HCT116 (cell line): ENCODE results near the gene VPS11. TPM values are rescaled to one million over a fixed set of nuclear protein-coding genes. Genes with fewer than 3 reads are reported as not detected.

ENCODE experiments used
- ATAC-seq: fragments of 200-7000 bp; cut with Tn5 transposase; 2 replicates; pipeline ENCODE4 v1.9.1; 2020; ENCODE audit warnings: mild to moderate bottlenecking, moderate library complexity
- BruUV-seq: library from RNA; stranded (reverse); fragments of 400-500 nt; replicated peaks from 2 replicates; lab custom pipeline; 2021; lab: Mats Ljungman, UMichigan
- CTCF ChIA-PET: fragments of 300-600 bp; sonication (Branson Sonifier 250); formaldehyde crosslinking; loops from one replicate; lab custom pipeline; 2021; ENCODE audit warnings: antibody characterized with exemption; lab: Charles Lee
- POLR2A ChIA-PET: fragments of 300-600, 350-600 bp; sonication (Branson Sonifier 250); formaldehyde crosslinking; loops from one replicate; lab custom pipeline; 2021; ENCODE audit warnings: antibody characterized with exemption; lab: Charles Lee
- RAD21 ChIA-PET, 2 experiments: fragments of 300-600 bp; sonication (Branson Sonifier 250); formaldehyde crosslinking; loops; one replicate each; lab custom pipeline; 2023; ENCODE audit warnings: low total read pairs in 2 of 2; ENCODE audit not compliant: uncharacterized antibody in 2 of 2, unreplicated experiment in 2 of 2, low non-redundant PET in 1 of 2; lab: Charles Lee
- DNase-seq: peaks from one replicate; pipeline ENCODE4 v3.0.0-alpha.2; 2010; ENCODE audit warnings: low read depth, low spot score
- H2AFZ ChIP-seq: fragments of 200-600 bp; shearing (Covaris generic), sonication (generic); 2 replicates; pipeline ENCODE4 v1.6.1; 2017; ENCODE audit warnings: low read depth, mixed run types, mixed read lengths, antibody characterized with exemption, low read length; ENCODE audit not compliant: poor library complexity, severe bottlenecking
- H3K27ac ChIP-seq: 2 replicates; pipeline ENCODE4 v1.5.1; 2012; ENCODE audit warnings: low read depth, low read length
- H3K27me3 ChIP-seq: fragments of 200-600 bp; sonication (generic); 2 replicates; pipeline ENCODE4 v1.6.1; 2016; ENCODE audit warnings: mixed run types, low read length, mixed read lengths; ENCODE audit not compliant: insufficient read depth
- H3K36me3 ChIP-seq, 2 experiments: fragments of 200-500 bp in 1 of 2; fragments of 200-600 bp in 1 of 2; sonication (Bioruptor generic) in 1 of 2; sonication (generic) in 1 of 2; 2 replicates each; pipeline versions ENCODE4 v1.5.1 to v1.6.1; 2014 to 2016; ENCODE audit warnings: low read length in 2 of 2, inconsistent platforms in 1 of 2, mixed read lengths in 1 of 2, mixed run types in 1 of 2; ENCODE audit not compliant: insufficient read depth in 2 of 2, control insufficient read depth in 1 of 2
- H3K4me1 ChIP-seq, 2 experiments: fragments of 200-600 bp in 1 of 2; sonication (generic) in 1 of 2; 2 replicates each; pipeline versions ENCODE4 v1.5.1 to v1.6.1; 2012 to 2017; ENCODE audit warnings: low read length in 2 of 2, inconsistent platforms in 1 of 2, mild to moderate bottlenecking in 1 of 2, mixed read lengths in 1 of 2, mixed run types in 1 of 2, moderate library complexity in 1 of 2; ENCODE audit not compliant: insufficient read depth in 2 of 2, control insufficient read depth in 1 of 2
- H3K4me2 ChIP-seq: fragments of 200-600 bp; sonication (generic); 2 replicates; pipeline ENCODE4 v1.6.1; 2017; ENCODE audit warnings: mixed run types, low read length, mixed read lengths
- H3K4me3 ChIP-seq, 2 experiments: fragments of 200-600 bp in 1 of 2; sonication (generic) in 1 of 2; replicated peaks in 1 of 2; 2 replicates each; pipeline ENCODE4 v1.5.1; 2011 to 2016; ENCODE audit warnings: low read length in 2 of 2, control low read depth in 1 of 2, low read depth in 1 of 2, mild to moderate bottlenecking in 1 of 2, mixed read lengths in 1 of 2, mixed run types in 1 of 2
- H3K79me2 ChIP-seq: fragments of 200-600 bp; sonication (generic); 2 replicates; pipeline ENCODE4 v1.6.1; 2017; ENCODE audit warnings: mild to moderate bottlenecking, mixed run types, low read length, moderate library complexity, mixed read lengths; ENCODE audit not compliant: insufficient read depth
- H3K9ac ChIP-seq: fragments of 200-600 bp; sonication (generic); 2 replicates; pipeline ENCODE4 v1.6.1; 2016; ENCODE audit warnings: low read length, mixed read lengths
- H3K9me2 ChIP-seq: fragments of 200-600 bp; sonication (generic), shearing (Covaris generic); 2 replicates; pipeline ENCODE4 v1.6.1; 2017; ENCODE audit warnings: mixed run types, mild to moderate bottlenecking, moderate library complexity; ENCODE audit not compliant: insufficient read depth
- H3K9me3 ChIP-seq, 2 experiments: fragments of 200-500 bp in 1 of 2; fragments of 200-600 bp in 1 of 2; sonication (Bioruptor generic) in 1 of 2; sonication (generic) in 1 of 2; 2 replicates each; pipeline ENCODE4 v1.6.1; 2014 to 2017; ENCODE audit warnings: low read length in 2 of 2, mixed read lengths in 2 of 2, inconsistent platforms in 1 of 2, low read depth in 1 of 2, mild to moderate bottlenecking in 1 of 2, mixed run types in 1 of 2, moderate library complexity in 1 of 2; ENCODE audit not compliant: control insufficient read depth in 1 of 2, insufficient read depth in 1 of 2
- H4K20me1 ChIP-seq: fragments of 200-600 bp; sonication (generic), shearing (Covaris generic); 2 replicates; pipeline ENCODE4 v1.6.1; 2017; ENCODE audit warnings: mixed run types, mild to moderate bottlenecking, moderate library complexity; ENCODE audit not compliant: insufficient read depth
- CEBPB ChIP-seq: IDR thresholded peaks from 2 replicates; pipeline ENCODE4 v1.6.1; 2012; ENCODE audit warnings: low read depth
- EZH2 ChIP-seq: fragments of 200-600 bp; sonication (generic); IDR thresholded peaks from 2 replicates; pipeline ENCODE4 v1.6.1; 2017; ENCODE audit warnings: antibody characterized with exemption, mixed run types
- FOSL1 ChIP-seq: IDR thresholded peaks from 2 replicates; pipeline ENCODE4 v1.6.1; 2012; ENCODE audit warnings: low read depth
- JUND ChIP-seq: IDR thresholded peaks from 2 replicates; pipeline ENCODE4 v1.6.1; 2012
- POLR2A ChIP-seq: IDR thresholded peaks from 2 replicates; pipeline ENCODE4 v1.7.0; 2011; ENCODE audit warnings: borderline replicate concordance; ENCODE audit not compliant: insufficient read depth, insufficient read length; ENCODE audit errors: extremely low read depth
- POLR2AphosphoS5 ChIP-seq: IDR thresholded peaks from 2 replicates; pipeline ENCODE4 v1.6.1; 2011; ENCODE audit warnings: mild to moderate bottlenecking, low read depth, low read length, moderate library complexity
- RAD21 ChIP-seq: IDR thresholded peaks from 2 replicates; pipeline ENCODE4 v1.6.1; 2012; ENCODE audit warnings: low read depth, mild to moderate bottlenecking
- SP1 ChIP-seq: IDR thresholded peaks from 2 replicates; pipeline ENCODE4 v1.6.1; 2012; ENCODE audit warnings: low read depth
- SRF ChIP-seq: IDR thresholded peaks from 2 replicates; pipeline ENCODE4 v1.6.1; 2012; ENCODE audit warnings: low read depth
- YY1 ChIP-seq: IDR thresholded peaks from 2 replicates; pipeline ENCODE4 v1.6.1; 2011; ENCODE audit warnings: low read length, low read depth, moderate library complexity, mild to moderate bottlenecking; ENCODE audit not compliant: insufficient replicate concordance; ENCODE audit errors: extremely low read depth
- ZFX ChIP-seq: fragments of 450-650 bp; IDR thresholded peaks from 2 replicates; pipeline ENCODE4 v1.6.1; 2017
- ZNF274 ChIP-seq: fragments of 200-500 bp; sonication (Bioruptor generic); IDR thresholded peaks from 2 replicates; pipeline ENCODE4 v1.6.1; 2014; ENCODE audit warnings: mild to moderate bottlenecking, low read depth, low read length, inconsistent platforms
- intact Hi-C: fragments of 100-400 bp; cut with micrococcal nuclease; formaldehyde crosslinking; loops from 2 replicates; pipeline ENCODE4 v1.10.0; 2022
- total RNA-seq: library from RNA; stranded (reverse); gene quantifications from one replicate; pipeline ENCODE4 v1.2.1, GENCODE V29; 2021; ENCODE audit not compliant: unreplicated experiment
- TF ChIP-seq, protein P1 (sequence below): IDR thresholded peaks from 2 replicates; pipeline ENCODE4 v1.6.1; 2012
- TF ChIP-seq, protein P2 (sequence below), 3 experiments: fragments of 200-600 bp in 1 of 3; sonication (generic) in 1 of 3; IDR thresholded peaks in 2 of 3; conservative IDR thresholded peaks in 1 of 3; 2 replicates each; pipeline ENCODE4 v1.5.1; 2012 to 2017; ENCODE audit warnings: low read depth in 2 of 3, low read length in 2 of 3, antibody characterized with exemption in 1 of 3, borderline replicate concordance in 1 of 3, control low read depth in 1 of 3, mild to moderate bottlenecking in 1 of 3, mixed read lengths in 1 of 3, mixed run types in 1 of 3, moderate library complexity in 1 of 3; ENCODE audit not compliant: insufficient read depth in 1 of 3
- TF ChIP-seq, protein P3 (sequence below): IDR thresholded peaks from 2 replicates; pipeline ENCODE4 v1.6.1; 2012

The VPS11 gene
- total RNA-seq, 1 experiment from 2014 or later: 20.4 TPM

DNA sequence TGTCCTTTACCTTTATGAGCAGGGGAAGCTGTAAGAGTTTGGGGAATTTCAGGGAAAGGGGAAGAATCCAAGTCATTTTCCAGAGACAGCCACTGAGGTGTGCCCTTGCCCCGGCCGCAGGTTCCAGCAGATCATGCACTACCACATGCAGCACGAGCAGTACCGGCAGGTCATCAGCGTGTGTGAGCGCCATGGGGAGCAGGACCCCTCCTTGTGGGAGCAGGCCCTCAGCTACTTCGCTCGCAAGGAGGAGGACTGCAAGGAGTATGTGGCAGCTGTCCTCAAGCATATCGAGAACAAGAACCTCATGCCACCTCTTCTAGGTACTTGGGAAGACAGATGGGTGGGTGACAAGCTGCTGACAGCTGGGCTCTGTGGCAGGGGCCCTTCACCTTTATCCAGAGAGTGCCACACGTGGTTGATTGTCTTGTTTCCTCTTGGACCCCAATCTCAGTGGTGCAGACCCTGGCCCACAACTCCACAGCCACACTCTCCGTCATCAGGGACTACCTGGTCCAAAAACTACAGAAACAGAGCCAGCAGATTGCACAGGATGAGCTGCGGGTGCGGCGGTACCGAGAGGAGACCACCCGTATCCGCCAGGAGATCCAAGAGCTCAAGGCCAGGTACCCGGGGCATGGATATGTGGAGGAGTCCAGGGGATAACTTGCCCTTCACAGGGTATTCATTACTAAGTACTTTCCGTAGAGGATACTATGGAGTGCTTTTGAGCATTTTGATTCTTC is 11.2 kb downstream of the VPS11 start:
- no TSS peak for BruUV-seq
- ATAC-seq (no peak), DNase-seq (no peak)
- ChIA-PET CTCF (no interaction called here), RAD21 (no interaction called here), POLR2A (no interaction called here)
- Histone ChIP-seq H3K36me3 (peaks cover 18 to 20% of the 10 kb centered on the region in 2 experiments; a peak in 3 of 4 replicates), H3K9me3 (no peaks in the 10 kb centered on the region), H3K9ac (no peak overlapping the region), H3K4me1 (peaks cover 0 to 3% of the 10 kb centered on the region in 2 experiments; a peak in 1 of 4 replicates), H3K27me3 (no peaks in the 10 kb centered on the region), H4K20me1 (no peaks in the 10 kb centered on the region), H3K79me2 (no peaks in the 10 kb centered on the region), H3K4me3 (no peak overlapping the region), H3K27ac (no peak overlapping the region), H2AFZ (no peak overlapping the region), H3K4me2 (no peak overlapping the region), H3K9me2 (no peaks in the 10 kb centered on the region)
- TF ChIP-seq ZNF274 (no peak), YY1 (no peak), SRF (no peak), POLR2A (no peak), JUND (no peak), CEBPB (no peak), POLR2AphosphoS5 (no peak), RAD21 (no peak), ZFX (no peak)
- TF ChIP-seq, protein P1, sequence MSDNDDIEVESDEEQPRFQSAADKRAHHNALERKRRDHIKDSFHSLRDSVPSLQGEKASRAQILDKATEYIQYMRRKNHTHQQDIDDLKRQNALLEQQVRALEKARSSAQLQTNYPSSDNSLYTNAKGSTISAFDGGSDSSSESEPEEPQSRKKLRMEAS: no peak
- intact Hi-C loops: no loop called here

DNA sequence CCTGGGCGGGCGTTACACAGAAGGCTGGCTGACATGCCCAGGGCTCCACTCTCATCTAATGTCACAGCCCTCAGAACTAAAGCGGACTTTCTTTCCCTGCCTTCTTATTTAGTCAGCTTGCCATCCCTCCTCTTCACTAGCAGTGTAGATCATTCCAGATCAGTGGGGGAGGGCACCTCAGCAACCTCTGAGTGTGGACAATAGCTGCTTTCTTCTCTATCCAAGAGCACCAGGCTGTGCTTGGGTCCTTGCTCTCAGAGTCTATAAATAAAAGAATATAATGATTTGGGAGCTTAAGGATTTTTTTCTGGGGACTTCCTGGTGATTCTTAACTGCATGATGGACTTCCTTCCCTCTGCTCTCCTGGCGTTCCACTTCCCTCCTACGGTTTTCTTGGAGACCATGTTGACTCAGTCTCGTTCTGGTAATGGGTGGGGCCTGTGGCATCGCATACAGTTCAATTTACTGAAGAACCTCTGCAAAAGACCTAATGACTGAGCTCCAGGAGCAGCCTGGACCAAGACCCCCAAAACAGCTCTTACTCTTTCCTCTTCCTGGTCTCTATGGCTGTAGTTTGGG is 14.2 kb downstream of the VPS11 start:
- no peak overlapping the region for H3K4me3 ChIP-seq
- RAD21 ChIA-PET: no interaction called here
- POLR2A ChIA-PET: interaction anchor here (0.9 kb wide), 1 partner anchor 21 kb away, joined by 3 read pairs; no protein-coding TSS in a partner anchor
- H3K27me3 ChIP-seq: no peaks in the 10 kb centered on the region
- no peak overlapping the region for H3K4me2 ChIP-seq
- H3K79me2 ChIP-seq: peaks cover 15% of the 10 kb centered on the region
- H3K9ac ChIP-seq: no peak overlapping the region
- H3K36me3 ChIP-seq: peaks cover 11 to 18% of the 10 kb centered on the region in 2 experiments; a peak in 3 of 4 replicates
- no peak for DNase-seq
- CTCF ChIA-PET: no interaction called here
- BruUV-seq: no TSS peak
- no peak for ATAC-seq
- H3K4me1 ChIP-seq: peaks cover 14 to 23% of the 10 kb centered on the region in 2 experiments
- intact Hi-C loops: no loop called here
- no peaks in the 10 kb centered on the region for H3K9me2 ChIP-seq
- no peaks in the 10 kb centered on the region for H3K9me3 ChIP-seq
- H2AFZ ChIP-seq: no peak overlapping the region
- H4K20me1 ChIP-seq: no peaks in the 10 kb centered on the region
- H3K27ac ChIP-seq: no peak overlapping the region
- no peak for TF ChIP-seq FOSL1
- TF ChIP-seq, protein P1: no peak
- TF ChIP-seq, protein P2, sequence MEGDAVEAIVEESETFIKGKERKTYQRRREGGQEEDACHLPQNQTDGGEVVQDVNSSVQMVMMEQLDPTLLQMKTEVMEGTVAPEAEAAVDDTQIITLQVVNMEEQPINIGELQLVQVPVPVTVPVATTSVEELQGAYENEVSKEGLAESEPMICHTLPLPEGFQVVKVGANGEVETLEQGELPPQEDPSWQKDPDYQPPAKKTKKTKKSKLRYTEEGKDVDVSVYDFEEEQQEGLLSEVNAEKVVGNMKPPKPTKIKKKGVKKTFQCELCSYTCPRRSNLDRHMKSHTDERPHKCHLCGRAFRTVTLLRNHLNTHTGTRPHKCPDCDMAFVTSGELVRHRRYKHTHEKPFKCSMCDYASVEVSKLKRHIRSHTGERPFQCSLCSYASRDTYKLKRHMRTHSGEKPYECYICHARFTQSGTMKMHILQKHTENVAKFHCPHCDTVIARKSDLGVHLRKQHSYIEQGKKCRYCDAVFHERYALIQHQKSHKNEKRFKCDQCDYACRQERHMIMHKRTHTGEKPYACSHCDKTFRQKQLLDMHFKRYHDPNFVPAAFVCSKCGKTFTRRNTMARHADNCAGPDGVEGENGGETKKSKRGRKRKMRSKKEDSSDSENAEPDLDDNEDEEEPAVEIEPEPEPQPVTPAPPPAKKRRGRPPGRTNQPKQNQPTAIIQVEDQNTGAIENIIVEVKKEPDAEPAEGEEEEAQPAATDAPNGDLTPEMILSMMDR (IDR thresholded peaks at IDR 0.05 in 2 of 3, conservative IDR thresholded peaks at IDR 0.05 in 1 of 3; ENCODE audit: borderline replicate concordance in 1 of 3, insufficient read depth in 1 of 3, low read depth in 2 of 3, low read length in 2 of 3): no peak
- TF ChIP-seq, protein P3, sequence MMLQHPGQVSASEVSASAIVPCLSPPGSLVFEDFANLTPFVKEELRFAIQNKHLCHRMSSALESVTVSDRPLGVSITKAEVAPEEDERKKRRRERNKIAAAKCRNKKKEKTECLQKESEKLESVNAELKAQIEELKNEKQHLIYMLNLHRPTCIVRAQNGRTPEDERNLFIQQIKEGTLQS: no peak
- no peak for TF ChIP-seq SP1
- no peak for TF ChIP-seq CEBPB
- TF ChIP-seq EZH2: no peak
